HepG2 (cell line): ENCODE results near the gene SIKE1. TPM values are rescaled to one million over a fixed set of nuclear protein-coding genes. Genes with fewer than 3 reads are reported as not detected.

ENCODE experiments used
- ATAC-seq: fragments of 200-7000 bp; cut with Tn5 transposase; 3 replicates; pipeline ENCODE4 v1.9.1; 2020; ENCODE audit warnings: mild to moderate bottlenecking, moderate library complexity
- BruUV-seq: library from RNA; stranded (reverse); fragments of 400-500 nt; replicated peaks from 2 replicates; lab custom pipeline; 2021; lab: Mats Ljungman, UMichigan
- CTCF ChIA-PET: fragments of 300-600 bp; formaldehyde crosslinking; extraction: SDS; loops from one replicate; lab custom pipeline; 2021; ENCODE audit warnings: low total read pairs, inconsistent platforms, low intra/inter-chr PET ratio; lab: Yijun Ruan, JAX
- POLR2A ChIA-PET: fragments of 350-600 bp; sonication (Branson Sonifier 250); formaldehyde crosslinking; loops from one replicate; lab custom pipeline; 2020; ENCODE audit warnings: antibody characterized with exemption, inconsistent platforms; lab: Yijun Ruan, JAX
- DNase-seq: peaks from one replicate; pipeline ENCODE4 v3.0.0-alpha.2; 2015; ENCODE audit warnings: low spot score
- FAIRE-seq: peaks from 3 replicates; lab custom pipeline; 2011; peaks lifted over from hg19 to GRCh38; lab: Jason Lieb, UNC
- H2AFZ ChIP-seq: one replicate; pipeline ENCODE4 v1.6.1; 2011; ENCODE audit warnings: low read length, inconsistent platforms
- H3K27ac ChIP-seq: fragments of 300-600 bp; 3 replicates; pipeline ENCODE4 v1.8.0; 2011; ENCODE audit warnings: mixed run types, mild to moderate bottlenecking, mixed read lengths, low read length, inconsistent platforms; ENCODE audit not compliant: insufficient read depth; ENCODE audit errors: extremely low read length
- H3K27me3 ChIP-seq, 2 experiments: fragments of 200-600 bp in 1 of 2; 2 replicates in 1 of 2; 3 replicates in 1 of 2; pipeline versions ENCODE4 v1.6.0 to v1.8.0; 2011; ENCODE audit warnings: low read length in 2 of 2, mild to moderate bottlenecking in 2 of 2, moderate library complexity in 2 of 2, inconsistent platforms in 1 of 2; ENCODE audit not compliant: insufficient read depth in 2 of 2, control insufficient read depth in 1 of 2
- H3K36me3 ChIP-seq, 2 experiments: fragments of 200-600 bp in 1 of 2; replicated peaks in 1 of 2; 2 replicates in 1 of 2; 3 replicates in 1 of 2; pipeline versions ENCODE4 v1.5.1 to v1.8.0; 2011; ENCODE audit warnings: low read length in 2 of 2, inconsistent platforms in 1 of 2; ENCODE audit not compliant: insufficient read depth in 2 of 2, control insufficient read depth in 1 of 2
- H3K4me1 ChIP-seq: 2 replicates; pipeline ENCODE4 v1.5.1; 2012; ENCODE audit warnings: low read length, inconsistent platforms; ENCODE audit not compliant: insufficient read depth
- H3K4me2 ChIP-seq: 2 replicates; pipeline ENCODE4 v1.6.0; 2011; ENCODE audit warnings: low read depth, low read length, inconsistent platforms
- H3K4me3 ChIP-seq, 3 experiments: fragments of 200-600 bp in 1 of 3; sonication (generic), shearing (Covaris generic) in 1 of 3; replicated peaks in 1 of 3; 2 replicates each; pipeline ENCODE4 v1.5.1; 2011 to 2016; ENCODE audit warnings: low read length in 3 of 3, inconsistent platforms in 2 of 3, low read depth in 2 of 3, mild to moderate bottlenecking in 2 of 3, control low read depth in 1 of 3, mixed read lengths in 1 of 3; ENCODE audit not compliant: insufficient read depth in 1 of 3
- H3K79me2 ChIP-seq: one replicate; pipeline ENCODE4 v1.6.1; 2011; ENCODE audit warnings: low read length, inconsistent platforms; ENCODE audit not compliant: insufficient read depth
- H3K9ac ChIP-seq: 2 replicates; pipeline ENCODE4 v1.6.0; 2011; ENCODE audit warnings: mild to moderate bottlenecking, low read depth, low read length, inconsistent platforms; ENCODE audit not compliant: insufficient read depth
- H3K9me3 ChIP-seq: 2 replicates; pipeline ENCODE4 v1.5.1; 2012; ENCODE audit warnings: mild to moderate bottlenecking, low read length
- H4K20me1 ChIP-seq: 2 replicates; pipeline ENCODE4 v1.6.0; 2011; ENCODE audit warnings: inconsistent platforms, mild to moderate bottlenecking, low read length, moderate library complexity; ENCODE audit not compliant: insufficient read depth
- BRD4 ChIP-seq: sonication (generic); formaldehyde crosslinking; IDR thresholded peaks from 2 replicates; pipeline ENCODE4 v1.4.0; 2020; ENCODE audit warnings: missing genetic modification reagents
- CCDC6 ChIP-seq: sonication (generic); formaldehyde crosslinking; IDR thresholded peaks from 2 replicates; pipeline ENCODE4 v1.8.1; 2022; ENCODE audit warnings: mild to moderate bottlenecking, missing genetic modification reagents, moderate library complexity
- CHD4 ChIP-seq: fragments of 200-600 bp; sonication (generic); IDR thresholded peaks from 2 replicates; pipeline ENCODE4 v1.7.0; 2017; ENCODE audit warnings: mild to moderate bottlenecking, low read length, borderline replicate concordance
- EHMT2 ChIP-seq: fragments of 200-600 bp; sonication (generic); IDR thresholded peaks from 2 replicates; pipeline ENCODE4 v1.7.0; 2017; ENCODE audit warnings: antibody characterized with exemption, low read depth, low read length, borderline replicate concordance
- GABPA ChIP-seq, 2 experiments: IDR thresholded peaks; 2 replicates each; pipeline ENCODE4 v1.6.1; 2011 to 2016; ENCODE audit warnings: low read depth in 2 of 2, low read length in 1 of 2, missing biosample characterization in 1 of 2, missing genetic modification characterization in 1 of 2
- HOXD1 ChIP-seq: sonication (generic); formaldehyde crosslinking; IDR thresholded peaks from 2 replicates; pipeline ENCODE4 v1.5.0; 2020; ENCODE audit warnings: missing genetic modification reagents
- MIXL1 ChIP-seq: IDR thresholded peaks from 2 replicates; pipeline ENCODE4 v1.6.1; 2016
- NBN ChIP-seq: fragments of 450-650 bp; conservative IDR thresholded peaks from 2 replicates; pipeline ENCODE4 v1.6.1; 2017
- SETDB1 ChIP-seq: sonication (generic); formaldehyde crosslinking; IDR thresholded peaks from 2 replicates; pipeline ENCODE4 v1.5.1; 2020; ENCODE audit warnings: missing genetic modification reagents, mild to moderate bottlenecking, borderline replicate concordance
- ZBED4 ChIP-seq: sonication (generic); formaldehyde crosslinking; IDR thresholded peaks from 2 replicates; pipeline ENCODE4 v1.4.0; 2020; ENCODE audit warnings: missing genetic modification reagents, borderline replicate concordance
- ZKSCAN1 ChIP-seq: fragments of 150-350 bp; IDR thresholded peaks from 2 replicates; pipeline ENCODE4 v1.6.1; 2014; ENCODE audit warnings: low read length
- ZNF382 ChIP-seq: sonication (generic); formaldehyde crosslinking; IDR thresholded peaks from 2 replicates; pipeline ENCODE4 v1.5.0; 2020; ENCODE audit warnings: missing genetic modification reagents, mild to moderate bottlenecking, borderline replicate concordance
- ZNF747 ChIP-seq: sonication (generic); formaldehyde crosslinking; IDR thresholded peaks from 2 replicates; pipeline ENCODE4 v1.8.1; 2023; ENCODE audit warnings: missing genetic modification reagents, mild to moderate bottlenecking, borderline replicate concordance
- ZNF878 ChIP-seq: sonication (generic); formaldehyde crosslinking; IDR thresholded peaks from 2 replicates; pipeline ENCODE4 v1.8.1; 2023; ENCODE audit warnings: mild to moderate bottlenecking, missing genetic modification reagents, moderate library complexity
- WGBS: methylation state at CpG from one replicate; pipeline ENCODE4 v1.1.6; 2017; ENCODE audit warnings: low lambda C conversion rate; 5-methylcytosine and 5-hydroxymethylcytosine counted together
- in situ Hi-C: cut with HindIII; loops from 2 replicates; pipeline ENCODE4 v1.10.0; 2017; ENCODE audit warnings: low pct_unique_long_range_greater_than_20kb; ENCODE audit not compliant: extremely low pct_ligation_motif_present
- intact Hi-C: fragments of 100-400 bp; cut with micrococcal nuclease; formaldehyde crosslinking; loops from one replicate; pipeline ENCODE4 v1.10.0; 2022; ENCODE audit not compliant: unreplicated experiment
- polyA plus RNA-seq, 8 experiments: library from polyadenylated mRNA; depleted of rRNA in 3 of 8; stranded (reverse) in 7 of 8; unstranded in 1 of 8; fragments of >200 nt; fragmentation: Illumina TruSeq in 4 of 8; extraction: Trizol in 4 of 8; gene quantifications; 2 replicates each; pipeline versions ENCODE4 v1.2.1 to v1.2.3, GENCODE V29; 2011 to 2016; ENCODE audit warnings: low read depth in 4 of 8, missing spikeins in 1 of 8, mixed read lengths in 1 of 8; ENCODE audit not compliant: insufficient read depth in 1 of 8
- total RNA-seq, 5 experiments: library from RNA; depleted of rRNA; stranded (reverse); fragments of >200 nt; fragmentation: Illumina TruSeq; extraction: Trizol; gene quantifications; 2 replicates each; pipeline ENCODE4 v1.2.3, GENCODE V29; 2016; ENCODE audit warnings: low read depth in 1 of 5
- TF ChIP-seq, protein P1 (sequence below): sonication (generic); formaldehyde crosslinking; conservative IDR thresholded peaks from 2 replicates; pipeline ENCODE4 v1.4.0; 2020; ENCODE audit warnings: mild to moderate bottlenecking, missing genetic modification reagents, moderate library complexity

Gene SIKE1
- total and polyA plus RNA-seq, 2 of the 13 experiments (the other 11 are each of a cell fraction or from before 2014, with no cell fraction given) = 36.5 to 58.4 TPM

DNA sequence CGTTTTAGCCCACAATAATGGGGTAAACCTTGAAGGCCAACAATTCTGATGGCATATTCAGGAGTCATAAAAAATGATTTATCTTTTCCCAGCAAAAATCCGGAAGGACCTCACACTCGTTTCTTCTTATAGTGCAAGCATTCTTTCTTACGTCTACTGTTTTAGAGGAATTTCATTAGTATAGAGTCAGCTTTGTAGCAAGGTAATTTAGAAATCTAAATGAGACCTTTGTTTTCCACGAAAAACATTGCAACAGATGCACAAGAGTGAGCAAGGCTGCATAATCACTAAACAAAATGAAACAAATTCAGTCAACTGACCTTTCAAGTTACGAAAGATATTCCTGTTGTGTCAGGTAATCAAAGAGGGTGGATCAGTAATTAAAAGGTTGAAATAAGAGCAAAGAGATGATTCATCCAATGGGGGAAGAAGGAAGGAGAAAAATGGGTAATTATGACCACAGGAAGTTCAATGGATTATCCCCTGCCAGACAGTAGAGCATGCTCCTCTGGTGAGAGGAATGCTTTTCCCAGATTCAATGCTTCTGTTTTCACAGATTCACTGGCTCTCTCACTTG, 22.1 kb downstream of the SIKE1 start:
- POLR2A ChIA-PET = interaction anchor here (1.0 to 3.6 kb wide), 2 partner anchors 22 to 30 kb away, joined by 3 to 16 read pairs; partner anchors contain the start of gene SIKE1
- no peak for ATAC-seq
- TF ChIP-seq CHD4 = no peak
- peak; percentile 28; the same call in 1 of the 2 replicates for TF ChIP-seq ZNF878 (CRISPR knock-in tag)
- no peak for TF ChIP-seq NBN
- no peak for TF ChIP-seq ZNF382
- peak; percentile 77; the same call in 1 of the 2 replicates for TF ChIP-seq EHMT2
- TF ChIP-seq MIXL1 = 0 out of 2 replicates have a peak, but pooled peaks have one; percentile 7
- 0 out of 2 replicates have a peak, but pooled peaks have one; percentile 16 for TF ChIP-seq CCDC6 (CRISPR knock-in tag)
- TF ChIP-seq BRD4 = no peak
- no peak for TF ChIP-seq GABPA (IDR thresholded peaks at IDR 0.05; ENCODE audit: low read depth, low read length)
- no peak for TF ChIP-seq GABPA (CRISPR knock-in tag; IDR thresholded peaks at IDR 0.05; ENCODE audit: low read depth)
- no peak for TF ChIP-seq ZNF747 (CRISPR knock-in tag)
- no peak for TF ChIP-seq ZKSCAN1
- TF ChIP-seq HOXD1 = no peak
- TF ChIP-seq SETDB1 (CRISPR knock-in tag) = no peak
- TF ChIP-seq, protein P1, sequence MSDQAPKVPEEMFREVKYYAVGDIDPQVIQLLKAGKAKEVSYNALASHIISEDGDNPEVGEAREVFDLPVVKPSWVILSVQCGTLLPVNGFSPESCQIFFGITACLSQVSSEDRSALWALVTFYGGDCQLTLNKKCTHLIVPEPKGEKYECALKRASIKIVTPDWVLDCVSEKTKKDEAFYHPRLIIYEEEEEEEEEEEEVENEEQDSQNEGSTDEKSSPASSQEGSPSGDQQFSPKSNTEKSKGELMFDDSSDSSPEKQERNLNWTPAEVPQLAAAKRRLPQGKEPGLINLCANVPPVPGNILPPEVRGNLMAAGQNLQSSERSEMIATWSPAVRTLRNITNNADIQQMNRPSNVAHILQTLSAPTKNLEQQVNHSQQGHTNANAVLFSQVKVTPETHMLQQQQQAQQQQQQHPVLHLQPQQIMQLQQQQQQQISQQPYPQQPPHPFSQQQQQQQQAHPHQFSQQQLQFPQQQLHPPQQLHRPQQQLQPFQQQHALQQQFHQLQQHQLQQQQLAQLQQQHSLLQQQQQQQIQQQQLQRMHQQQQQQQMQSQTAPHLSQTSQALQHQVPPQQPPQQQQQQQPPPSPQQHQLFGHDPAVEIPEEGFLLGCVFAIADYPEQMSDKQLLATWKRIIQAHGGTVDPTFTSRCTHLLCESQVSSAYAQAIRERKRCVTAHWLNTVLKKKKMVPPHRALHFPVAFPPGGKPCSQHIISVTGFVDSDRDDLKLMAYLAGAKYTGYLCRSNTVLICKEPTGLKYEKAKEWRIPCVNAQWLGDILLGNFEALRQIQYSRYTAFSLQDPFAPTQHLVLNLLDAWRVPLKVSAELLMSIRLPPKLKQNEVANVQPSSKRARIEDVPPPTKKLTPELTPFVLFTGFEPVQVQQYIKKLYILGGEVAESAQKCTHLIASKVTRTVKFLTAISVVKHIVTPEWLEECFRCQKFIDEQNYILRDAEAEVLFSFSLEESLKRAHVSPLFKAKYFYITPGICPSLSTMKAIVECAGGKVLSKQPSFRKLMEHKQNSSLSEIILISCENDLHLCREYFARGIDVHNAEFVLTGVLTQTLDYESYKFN (CRISPR knock-in tag) = 0 out of 2 replicates have a peak, but pooled peaks have one; percentile 7
- no peak for TF ChIP-seq ZBED4 (CRISPR knock-in tag)

More for the DNA sequence above, 22.1 kb downstream of the SIKE1 start:
- in situ Hi-C loops (no loop called here), intact Hi-C loops (loop anchor here (5.0 kb wide), 1 partner anchor 41 kb away; the partner anchor contains the start of gene NRAS)
- no peaks in the 10 kb centered on the region; a peak in 1 of 5 replicates for H3K27me3 ChIP-seq
- peak overlapping the region; percentile 98 for H3K27ac ChIP-seq
- peak; percentile 7 for DNase-seq
- peak overlapping the region; percentile 85 to 100 (median 99) for H3K4me3 ChIP-seq
- H3K4me1 ChIP-seq = peaks cover 38% of the 10 kb centered on the region
- no peak for FAIRE-seq
- H3K9ac ChIP-seq = peak overlapping the region; percentile 100
- H3K36me3 ChIP-seq = no peaks in the 10 kb centered on the region
- CTCF ChIA-PET = no interaction called here
- H3K79me2 ChIP-seq = peaks cover 44% of the 10 kb centered on the region
- 13% methylated on average over 6 of the region's 6 CpGs for WGBS
- BruUV-seq = TSS peak; percentile 86
- peak overlapping the region; percentile 72 for H3K4me2 ChIP-seq
- peak overlapping the region; percentile 78 for H2AFZ ChIP-seq
- H4K20me1 ChIP-seq = peaks cover 40% of the 10 kb centered on the region
- no peaks in the 10 kb centered on the region for H3K9me3 ChIP-seq
